A204.1 (cell line): ENCODE data around the gene SEMA3G.

Experiments
- FAIRE-seq: peaks from 2 replicates; lab custom pipeline; 2012; peaks lifted over from hg19 to GRCh38; lab: Jason Lieb, UNC

The SEMA3G gene

GRCh38 chr3:52453496-52454249 lies 8.8 kb upstream of the SEMA3G start, which contains the start of gene TNNC1:
TNNC1 (minus strand) TSS chr3:52454041; CDS start chr3:52454015, 26 bp downstream.
- no peak for FAIRE-seq

- no peak for FAIRE-seq
Observed at GRCh38 chr3:52452570-52453221, 7.8 kb upstream of the SEMA3G start.

GRCh38 chr3:52452126-52452525 lies 7.2 kb upstream of the SEMA3G start:
- FAIRE-seq: no peak

- no peak for FAIRE-seq
Observed at GRCh38 chr3:52451237-52452083, 6.6 kb upstream of the SEMA3G start.

- FAIRE-seq: no peak
Observed at GRCh38 chr3:52450489-52451236, 5.8 kb upstream of the SEMA3G start.

GRCh38 chr3:52447512-52448355 lies 2.8 kb upstream of the SEMA3G start:
- FAIRE-seq: no peak

- FAIRE-seq: no peak
Observed at GRCh38 chr3:52446631-52447511, 2.0 kb upstream of the SEMA3G start.

GRCh38 chr3:52446042-52446441 lies 1.1 kb upstream of the SEMA3G start:
- no peak for FAIRE-seq

GRCh38 chr3:52443791-52444687 lies 864 bp downstream of the SEMA3G start:
- FAIRE-seq: no peak

- no peak for FAIRE-seq
Observed at GRCh38 chr3:52443268-52443610, 1.7 kb downstream of the SEMA3G start.

GRCh38 chr3:52442409-52443267 lies 2.3 kb downstream of the SEMA3G start:
- no peak for FAIRE-seq

GRCh38 chr3:52441772-52442332 lies 3.1 kb downstream of the SEMA3G start:
- FAIRE-seq: no peak

GRCh38 chr3:52441091-52441771 lies 3.7 kb downstream of the SEMA3G start:
- no peak for FAIRE-seq

GRCh38 chr3:52440671-52441070 lies 4.2 kb downstream of the SEMA3G start:
- no peak for FAIRE-seq

- no peak for FAIRE-seq
Observed at GRCh38 chr3:52440249-52440551, 4.7 kb downstream of the SEMA3G start.

GRCh38 chr3:52439426-52440248 lies 5.3 kb downstream of the SEMA3G start:
- FAIRE-seq: no peak
